Measurements from ENCODE around the gene POTEM.
"Not testable (repeated sequence)": the region's sequence is repeated elsewhere in the genome, so short reads cannot be mapped to it uniquely, and the experiment has no call there.

DNA sequence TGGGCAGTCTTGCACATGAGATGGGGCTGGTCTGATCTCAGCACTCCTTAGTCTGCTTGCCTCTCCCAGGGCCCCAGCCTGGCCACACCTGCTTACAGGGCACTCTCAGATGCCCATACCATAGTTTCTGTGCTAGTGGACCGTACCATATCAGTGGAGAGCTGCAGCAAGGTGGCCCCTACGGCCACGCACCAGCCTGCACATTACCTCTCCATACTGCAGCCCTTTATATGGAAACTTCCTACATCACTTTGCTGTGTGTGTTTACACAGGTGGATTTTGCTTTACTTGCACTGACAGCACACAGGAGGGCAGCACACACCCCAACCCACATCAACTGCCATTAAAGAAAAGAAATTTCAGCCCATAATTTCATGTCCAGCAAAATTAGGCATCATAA lies 35.3 kb downstream of the POTEM start:
- TF ChIP-seq, protein P1, sequence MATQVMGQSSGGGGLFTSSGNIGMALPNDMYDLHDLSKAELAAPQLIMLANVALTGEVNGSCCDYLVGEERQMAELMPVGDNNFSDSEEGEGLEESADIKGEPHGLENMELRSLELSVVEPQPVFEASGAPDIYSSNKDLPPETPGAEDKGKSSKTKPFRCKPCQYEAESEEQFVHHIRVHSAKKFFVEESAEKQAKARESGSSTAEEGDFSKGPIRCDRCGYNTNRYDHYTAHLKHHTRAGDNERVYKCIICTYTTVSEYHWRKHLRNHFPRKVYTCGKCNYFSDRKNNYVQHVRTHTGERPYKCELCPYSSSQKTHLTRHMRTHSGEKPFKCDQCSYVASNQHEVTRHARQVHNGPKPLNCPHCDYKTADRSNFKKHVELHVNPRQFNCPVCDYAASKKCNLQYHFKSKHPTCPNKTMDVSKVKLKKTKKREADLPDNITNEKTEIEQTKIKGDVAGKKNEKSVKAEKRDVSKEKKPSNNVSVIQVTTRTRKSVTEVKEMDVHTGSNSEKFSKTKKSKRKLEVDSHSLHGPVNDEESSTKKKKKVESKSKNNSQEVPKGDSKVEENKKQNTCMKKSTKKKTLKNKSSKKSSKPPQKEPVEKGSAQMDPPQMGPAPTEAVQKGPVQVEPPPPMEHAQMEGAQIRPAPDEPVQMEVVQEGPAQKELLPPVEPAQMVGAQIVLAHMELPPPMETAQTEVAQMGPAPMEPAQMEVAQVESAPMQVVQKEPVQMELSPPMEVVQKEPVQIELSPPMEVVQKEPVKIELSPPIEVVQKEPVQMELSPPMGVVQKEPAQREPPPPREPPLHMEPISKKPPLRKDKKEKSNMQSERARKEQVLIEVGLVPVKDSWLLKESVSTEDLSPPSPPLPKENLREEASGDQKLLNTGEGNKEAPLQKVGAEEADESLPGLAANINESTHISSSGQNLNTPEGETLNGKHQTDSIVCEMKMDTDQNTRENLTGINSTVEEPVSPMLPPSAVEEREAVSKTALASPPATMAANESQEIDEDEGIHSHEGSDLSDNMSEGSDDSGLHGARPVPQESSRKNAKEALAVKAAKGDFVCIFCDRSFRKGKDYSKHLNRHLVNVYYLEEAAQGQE (tag by site-specific recombination; IDR thresholded peaks at IDR 0.05) = not testable (repeated sequence)
- TF ChIP-seq ZNF140 (tag by site-specific recombination; IDR thresholded peaks at IDR 0.05); KLF7 (tag by site-specific recombination; IDR thresholded peaks at IDR 0.05; ENCODE audit: borderline replicate concordance); KLF10 (tag by site-specific recombination; IDR thresholded peaks at IDR 0.05): not testable (repeated sequence)
- TF ChIP-seq, protein P2, sequence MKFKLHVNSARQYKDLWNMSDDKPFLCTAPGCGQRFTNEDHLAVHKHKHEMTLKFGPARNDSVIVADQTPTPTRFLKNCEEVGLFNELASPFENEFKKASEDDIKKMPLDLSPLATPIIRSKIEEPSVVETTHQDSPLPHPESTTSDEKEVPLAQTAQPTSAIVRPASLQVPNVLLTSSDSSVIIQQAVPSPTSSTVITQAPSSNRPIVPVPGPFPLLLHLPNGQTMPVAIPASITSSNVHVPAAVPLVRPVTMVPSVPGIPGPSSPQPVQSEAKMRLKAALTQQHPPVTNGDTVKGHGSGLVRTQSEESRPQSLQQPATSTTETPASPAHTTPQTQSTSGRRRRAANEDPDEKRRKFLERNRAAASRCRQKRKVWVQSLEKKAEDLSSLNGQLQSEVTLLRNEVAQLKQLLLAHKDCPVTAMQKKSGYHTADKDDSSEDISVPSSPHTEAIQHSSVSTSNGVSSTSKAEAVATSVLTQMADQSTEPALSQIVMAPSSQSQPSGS (tag by site-specific recombination; IDR thresholded peaks at IDR 0.05; ENCODE audit: low read depth) = not testable (repeated sequence)
- TF ChIP-seq, protein P3, sequence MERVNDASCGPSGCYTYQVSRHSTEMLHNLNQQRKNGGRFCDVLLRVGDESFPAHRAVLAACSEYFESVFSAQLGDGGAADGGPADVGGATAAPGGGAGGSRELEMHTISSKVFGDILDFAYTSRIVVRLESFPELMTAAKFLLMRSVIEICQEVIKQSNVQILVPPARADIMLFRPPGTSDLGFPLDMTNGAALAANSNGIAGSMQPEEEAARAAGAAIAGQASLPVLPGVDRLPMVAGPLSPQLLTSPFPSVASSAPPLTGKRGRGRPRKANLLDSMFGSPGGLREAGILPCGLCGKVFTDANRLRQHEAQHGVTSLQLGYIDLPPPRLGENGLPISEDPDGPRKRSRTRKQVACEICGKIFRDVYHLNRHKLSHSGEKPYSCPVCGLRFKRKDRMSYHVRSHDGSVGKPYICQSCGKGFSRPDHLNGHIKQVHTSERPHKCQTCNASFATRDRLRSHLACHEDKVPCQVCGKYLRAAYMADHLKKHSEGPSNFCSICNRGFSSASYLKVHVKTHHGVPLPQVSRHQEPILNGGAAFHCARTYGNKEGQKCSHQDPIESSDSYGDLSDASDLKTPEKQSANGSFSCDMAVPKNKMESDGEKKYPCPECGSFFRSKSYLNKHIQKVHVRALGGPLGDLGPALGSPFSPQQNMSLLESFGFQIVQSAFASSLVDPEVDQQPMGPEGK (tag by site-specific recombination; IDR thresholded peaks at IDR 0.05) = not testable (repeated sequence)
- TF ChIP-seq, protein P4, sequence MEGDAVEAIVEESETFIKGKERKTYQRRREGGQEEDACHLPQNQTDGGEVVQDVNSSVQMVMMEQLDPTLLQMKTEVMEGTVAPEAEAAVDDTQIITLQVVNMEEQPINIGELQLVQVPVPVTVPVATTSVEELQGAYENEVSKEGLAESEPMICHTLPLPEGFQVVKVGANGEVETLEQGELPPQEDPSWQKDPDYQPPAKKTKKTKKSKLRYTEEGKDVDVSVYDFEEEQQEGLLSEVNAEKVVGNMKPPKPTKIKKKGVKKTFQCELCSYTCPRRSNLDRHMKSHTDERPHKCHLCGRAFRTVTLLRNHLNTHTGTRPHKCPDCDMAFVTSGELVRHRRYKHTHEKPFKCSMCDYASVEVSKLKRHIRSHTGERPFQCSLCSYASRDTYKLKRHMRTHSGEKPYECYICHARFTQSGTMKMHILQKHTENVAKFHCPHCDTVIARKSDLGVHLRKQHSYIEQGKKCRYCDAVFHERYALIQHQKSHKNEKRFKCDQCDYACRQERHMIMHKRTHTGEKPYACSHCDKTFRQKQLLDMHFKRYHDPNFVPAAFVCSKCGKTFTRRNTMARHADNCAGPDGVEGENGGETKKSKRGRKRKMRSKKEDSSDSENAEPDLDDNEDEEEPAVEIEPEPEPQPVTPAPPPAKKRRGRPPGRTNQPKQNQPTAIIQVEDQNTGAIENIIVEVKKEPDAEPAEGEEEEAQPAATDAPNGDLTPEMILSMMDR (tag by site-specific recombination; IDR thresholded peaks at IDR 0.05) = not testable (repeated sequence)
